HG03025 (cell line): ENCODE results near the gene HHAT.

Source experiments
- ATAC-seq: cut with Tn5 transposase; IDR thresholded peaks from one replicate; pipeline ENCODE4 v1.9.1; 2021; ENCODE audit warnings: mild to moderate bottlenecking, moderate library complexity; ENCODE audit not compliant: unreplicated experiment, low FRiP score

Gene HHAT

DNA sequence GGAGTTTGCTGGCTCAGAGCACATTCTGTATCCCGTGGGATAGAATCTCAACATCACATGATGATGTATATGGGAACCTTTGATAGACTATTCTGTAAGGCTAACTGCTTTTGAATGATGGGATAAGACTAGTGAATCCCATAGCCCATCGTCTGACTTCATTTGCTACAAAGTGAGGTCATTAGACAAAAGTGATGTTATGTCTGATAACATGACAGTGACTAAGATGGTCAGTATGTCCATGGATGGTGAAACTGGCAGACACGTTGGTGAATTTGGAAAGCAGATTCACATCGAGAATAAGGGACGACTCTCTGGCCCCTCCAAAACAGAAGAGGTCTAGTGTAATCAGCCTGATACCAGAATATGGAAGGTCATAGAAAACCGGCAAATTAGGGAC lies 108.4 kb downstream of the HHAT start:
- no peak for ATAC-seq

DNA sequence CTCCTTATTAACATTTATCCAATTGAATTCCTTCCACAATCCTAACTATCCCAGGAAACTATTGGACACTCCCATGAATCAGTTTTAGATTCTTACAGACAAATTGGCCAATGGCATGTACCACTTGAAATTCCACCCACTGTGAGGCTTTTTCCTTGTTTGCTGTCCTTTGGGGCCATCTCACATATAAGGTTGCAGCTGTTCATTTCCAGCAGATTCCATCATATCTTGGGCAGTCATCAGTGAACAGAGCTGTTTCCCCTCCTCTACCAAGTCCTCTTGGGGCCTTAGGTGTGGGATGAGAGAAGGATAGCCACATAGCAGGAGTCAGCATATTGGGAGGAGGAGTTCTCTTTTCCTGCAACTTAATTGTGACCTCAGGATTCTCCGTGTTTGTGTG lies 109.1 kb downstream of the HHAT start:
- no peak for ATAC-seq

DNA sequence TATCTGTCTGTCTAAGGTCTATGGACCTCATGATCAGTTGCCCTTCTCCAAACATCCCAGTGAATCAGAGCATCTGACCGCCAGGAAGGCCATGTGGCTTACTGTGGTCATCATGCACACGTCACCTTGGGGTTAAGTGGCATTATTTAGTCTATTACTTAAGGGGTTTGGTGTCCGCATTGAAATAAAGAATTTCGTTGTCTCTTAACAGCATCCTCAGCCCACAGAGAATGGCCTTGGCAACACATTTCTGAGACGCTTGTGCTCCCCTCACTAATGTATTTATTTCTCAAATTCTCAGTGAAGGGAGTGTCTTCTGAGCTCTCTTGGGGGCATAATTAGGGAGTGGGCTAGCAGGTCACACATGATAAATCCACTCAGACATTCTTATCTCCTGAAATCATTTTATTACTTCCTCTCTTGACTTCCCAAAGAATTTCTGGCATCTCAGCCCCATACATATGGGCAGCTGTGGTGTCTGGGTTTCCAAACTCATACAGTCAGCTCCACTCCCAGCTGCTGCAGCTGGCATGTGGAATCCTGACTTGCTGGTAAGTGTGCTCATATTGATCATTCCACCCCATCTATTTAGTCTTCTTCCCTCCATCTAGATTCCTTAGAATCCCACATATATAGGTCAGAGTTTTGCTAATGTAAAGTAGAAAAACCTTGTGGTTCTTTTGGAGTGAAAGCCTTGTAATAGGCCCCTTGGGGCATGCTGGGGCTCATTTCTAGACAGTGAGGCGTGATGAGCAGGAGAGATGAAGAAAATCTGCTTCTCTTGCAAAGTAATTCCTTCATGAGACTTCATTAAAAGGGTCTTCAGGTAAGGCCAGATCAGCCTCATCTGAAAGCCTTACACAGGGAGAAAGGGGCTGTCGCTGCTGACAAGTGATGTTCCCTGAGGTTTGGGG lies 110.5 kb downstream of the HHAT start:
- no peak for ATAC-seq

DNA sequence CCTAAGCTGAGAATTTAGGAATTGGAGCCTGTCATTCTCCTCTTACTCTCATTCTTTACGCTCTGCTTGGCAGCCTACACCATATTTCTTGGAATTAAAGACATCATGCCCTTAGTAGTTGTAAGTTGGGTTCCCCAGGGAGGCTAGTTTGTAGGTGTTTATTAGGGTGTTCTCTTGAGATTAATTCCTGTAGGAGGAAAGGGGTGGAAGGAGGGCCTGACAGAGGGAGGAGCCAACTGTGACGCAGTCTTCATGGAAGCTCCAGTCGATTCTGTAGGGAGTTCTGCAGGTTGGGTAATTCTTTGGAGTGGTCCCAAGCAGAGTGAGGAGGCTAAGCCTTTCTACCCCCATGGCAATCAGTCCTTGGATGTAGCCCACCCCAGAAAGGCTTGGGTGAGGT lies 111.4 kb downstream of the HHAT start:
- no peak for ATAC-seq

DNA sequence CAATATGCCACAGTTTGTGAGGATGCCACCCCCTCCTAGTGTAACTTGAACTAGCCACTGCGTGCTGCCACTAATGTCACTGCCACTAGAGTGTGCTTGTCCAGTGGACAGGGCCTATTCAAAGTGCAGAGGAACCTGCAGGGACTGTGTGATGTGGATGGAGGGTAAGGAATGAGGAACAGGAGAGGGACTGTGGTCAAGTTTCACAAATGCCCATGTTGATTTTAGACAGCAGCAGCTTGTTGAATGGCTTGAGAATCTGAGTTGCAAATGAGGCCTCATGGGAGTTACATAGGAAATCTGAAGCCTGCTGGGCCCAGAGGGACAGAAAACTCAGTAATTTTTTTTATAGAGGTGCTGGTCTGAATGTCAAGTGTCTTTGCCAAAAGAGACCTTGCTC lies 112.3 kb downstream of the HHAT start:
- ATAC-seq: no peak

DNA sequence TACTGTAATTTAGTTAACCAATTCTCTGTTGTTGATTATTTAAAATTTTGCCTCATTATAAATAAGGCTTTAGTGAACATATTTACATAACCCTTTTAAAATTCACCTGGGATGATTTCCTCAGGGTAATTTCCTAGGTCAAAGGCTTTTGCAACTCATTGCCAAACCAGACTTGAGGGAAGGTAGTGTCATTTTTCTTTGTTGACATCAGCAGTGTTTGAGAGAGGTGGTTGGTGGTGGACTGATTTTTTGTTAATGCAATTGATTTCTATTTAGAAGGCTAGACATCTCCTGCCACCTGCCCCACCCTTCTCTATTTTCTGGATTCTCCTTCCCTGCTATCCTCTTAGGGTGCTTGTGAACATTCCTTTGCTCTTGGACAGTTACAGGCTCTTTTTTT lies 116.8 kb downstream of the HHAT start:
- no peak for ATAC-seq

DNA sequence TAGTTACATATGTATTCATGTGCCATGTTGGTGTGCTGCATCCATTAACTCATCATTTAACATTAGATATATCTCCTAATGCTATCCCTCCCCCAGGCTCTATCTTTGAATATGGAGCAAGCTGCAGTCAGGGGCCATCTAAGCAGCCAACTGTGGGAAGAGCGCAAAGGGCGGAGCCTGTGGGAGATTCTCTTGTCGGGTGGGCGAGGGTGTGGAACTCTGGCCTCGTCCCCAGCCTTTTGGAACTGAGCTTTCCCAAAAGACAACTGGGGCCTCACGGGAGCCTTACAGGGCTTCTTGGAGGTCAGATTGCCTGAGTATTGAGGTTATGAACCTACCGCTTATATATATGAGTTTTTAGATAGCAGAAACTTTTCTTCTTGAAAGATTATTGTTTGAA lies 117.2 kb downstream of the HHAT start:
- no peak for ATAC-seq

DNA sequence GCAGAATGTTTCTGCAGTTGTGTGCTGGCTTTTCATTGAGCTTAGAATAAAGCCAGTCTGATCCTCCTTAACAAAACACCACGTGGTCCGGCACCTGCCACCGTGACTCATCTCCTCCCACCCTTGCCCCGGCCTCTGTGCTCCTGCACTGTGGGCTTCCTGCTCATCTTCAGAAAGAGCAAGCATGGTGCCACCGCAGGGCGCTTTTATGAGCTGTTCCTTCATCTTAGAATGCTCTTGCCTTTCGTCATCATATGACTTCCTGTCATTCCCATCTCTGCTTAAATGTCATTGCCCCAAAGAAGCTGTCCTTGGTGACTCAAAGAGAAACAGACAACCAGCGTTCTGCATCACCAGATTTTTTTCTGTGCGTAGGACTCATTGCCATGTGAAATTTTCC lies 117.8 kb downstream of the HHAT start:
- no peak for ATAC-seq

DNA sequence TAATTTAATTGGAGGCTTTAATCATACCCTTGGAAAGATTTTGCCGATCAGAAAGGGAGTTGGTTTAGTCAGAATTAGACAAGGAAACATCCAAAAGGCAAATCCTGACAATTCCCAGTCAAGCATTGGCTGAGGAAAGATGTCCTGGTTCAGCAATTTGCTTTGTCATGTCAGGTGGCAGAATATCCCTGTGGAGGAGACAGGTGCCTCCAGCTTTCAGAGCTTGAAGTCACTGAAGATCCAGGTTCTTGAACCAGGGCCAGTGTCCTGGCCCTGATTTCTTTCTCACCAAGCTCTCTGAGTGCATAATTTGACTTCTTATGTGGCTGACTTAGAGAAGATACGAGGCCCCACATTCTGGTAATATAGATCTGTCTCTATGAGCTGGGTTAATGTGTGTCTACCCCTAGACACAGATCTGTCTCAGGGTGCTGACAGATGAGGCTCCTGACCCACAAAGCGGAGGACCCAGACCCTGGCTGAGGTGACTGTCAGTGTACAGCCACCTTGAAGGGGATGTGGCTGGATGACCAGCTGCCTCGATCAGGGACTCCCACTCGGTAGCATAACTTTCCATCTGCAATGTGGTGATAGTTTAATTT lies 118.9 kb downstream of the HHAT start:
- no peak for ATAC-seq

DNA sequence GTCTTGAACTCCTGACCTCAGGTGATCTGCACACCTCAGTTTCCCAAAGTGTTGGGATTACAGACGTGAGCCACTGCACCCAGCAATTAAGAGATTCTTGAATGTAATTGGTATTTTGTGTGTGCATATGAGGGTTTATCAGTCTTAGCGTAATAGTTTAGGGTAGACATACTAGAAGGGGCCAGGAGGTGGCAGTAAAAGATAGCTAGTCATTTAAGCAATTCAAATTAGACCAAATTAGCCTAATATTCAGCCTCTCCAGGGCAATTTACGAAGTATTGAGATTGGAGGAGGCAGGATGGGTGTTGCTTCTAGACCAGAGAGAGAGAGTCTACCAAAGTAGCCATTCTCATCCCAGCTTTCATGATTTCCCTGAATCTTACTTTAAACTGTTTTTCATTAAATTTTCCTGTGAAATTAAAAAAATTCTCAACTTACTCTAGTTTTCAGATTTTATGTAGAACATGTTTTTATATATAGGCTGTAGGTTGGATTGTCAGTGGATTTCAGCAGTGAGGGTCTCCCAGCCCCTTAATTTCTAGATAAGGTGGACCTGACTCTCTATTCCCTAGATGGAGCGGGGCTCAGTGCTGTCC lies 119.7 kb downstream of the HHAT start:
- no peak for ATAC-seq

DNA sequence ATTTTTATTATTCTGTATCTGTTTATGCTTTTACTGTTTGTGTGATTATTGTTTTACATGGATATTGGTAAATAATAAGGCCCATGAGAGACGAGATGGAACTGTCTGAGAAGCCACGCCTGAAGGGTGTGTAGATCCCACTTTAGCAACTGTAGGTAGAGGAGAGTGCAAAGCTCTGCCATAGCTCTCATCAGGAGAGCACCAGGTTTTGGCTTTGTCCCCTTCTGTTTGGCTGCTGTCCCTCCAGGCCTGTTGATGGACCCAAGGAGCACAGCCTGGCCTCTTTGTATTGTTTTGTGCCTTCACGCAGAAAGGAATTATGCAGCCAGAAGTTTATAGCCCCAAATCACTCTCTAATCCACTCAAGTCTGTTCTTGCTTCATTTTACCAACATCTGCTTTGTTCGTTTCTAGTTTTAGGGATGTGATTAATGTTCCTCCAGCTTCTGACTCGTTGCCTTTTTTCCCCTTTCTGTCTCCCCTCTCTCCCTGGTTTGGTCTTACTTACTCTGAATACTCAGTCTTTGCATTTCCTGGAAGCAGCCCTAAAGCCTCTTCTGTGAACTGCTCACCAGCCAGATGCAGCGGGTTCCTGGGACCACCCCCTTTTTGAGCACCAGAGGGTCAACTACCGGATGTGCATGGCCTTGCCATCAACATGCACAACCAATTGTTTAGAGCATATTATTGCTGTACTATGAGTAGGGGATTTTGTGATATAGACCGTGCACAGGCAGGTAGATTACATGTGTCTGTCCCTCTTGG lies 127.3 kb downstream of the HHAT start:
- no peak for ATAC-seq

DNA sequence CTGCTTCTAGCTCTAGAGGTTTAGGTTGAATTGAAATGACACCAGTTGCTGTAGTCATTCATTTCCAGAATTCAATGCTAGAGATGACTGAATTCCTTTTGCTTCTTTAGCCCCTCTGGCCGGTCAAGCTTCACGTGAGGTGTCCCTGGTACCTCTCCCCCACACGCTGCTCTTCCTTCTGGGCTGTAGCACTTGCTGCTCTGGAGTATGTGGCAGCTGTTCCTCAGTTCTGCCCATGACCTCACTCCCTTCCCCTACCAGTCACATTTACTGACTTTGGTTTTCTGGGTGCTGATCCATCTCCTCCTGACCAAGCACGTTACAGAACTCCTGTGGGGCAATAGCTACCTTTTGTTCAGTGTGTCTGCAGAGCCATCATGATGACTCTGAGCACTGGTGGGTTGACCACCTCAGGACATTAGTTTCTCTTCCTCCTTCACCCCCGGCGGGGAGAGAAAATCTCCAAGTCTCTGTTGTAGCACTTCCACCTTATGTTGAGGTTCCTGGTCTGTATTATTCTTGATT lies 128.1 kb downstream of the HHAT start:
- no peak for ATAC-seq

DNA sequence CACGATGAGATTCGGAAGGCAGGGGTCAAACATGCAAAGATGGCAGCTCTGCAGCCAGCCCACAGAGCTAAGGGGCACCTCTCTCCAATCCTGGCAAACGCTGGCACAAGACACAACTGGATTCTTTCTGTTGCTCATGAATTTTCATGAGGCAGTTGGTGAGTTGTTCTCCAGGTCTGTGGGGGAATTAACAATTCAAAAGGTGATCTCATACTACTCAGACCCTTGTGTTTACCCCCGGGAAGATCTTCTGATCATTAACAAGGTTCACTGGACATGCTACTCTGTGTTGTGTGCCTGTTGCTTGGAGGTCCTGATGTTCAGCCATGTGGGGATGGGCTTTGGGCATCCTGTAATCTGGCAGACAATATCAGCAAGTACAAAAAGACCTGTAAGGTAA lies 128.9 kb downstream of the HHAT start:
- ATAC-seq: no peak

DNA sequence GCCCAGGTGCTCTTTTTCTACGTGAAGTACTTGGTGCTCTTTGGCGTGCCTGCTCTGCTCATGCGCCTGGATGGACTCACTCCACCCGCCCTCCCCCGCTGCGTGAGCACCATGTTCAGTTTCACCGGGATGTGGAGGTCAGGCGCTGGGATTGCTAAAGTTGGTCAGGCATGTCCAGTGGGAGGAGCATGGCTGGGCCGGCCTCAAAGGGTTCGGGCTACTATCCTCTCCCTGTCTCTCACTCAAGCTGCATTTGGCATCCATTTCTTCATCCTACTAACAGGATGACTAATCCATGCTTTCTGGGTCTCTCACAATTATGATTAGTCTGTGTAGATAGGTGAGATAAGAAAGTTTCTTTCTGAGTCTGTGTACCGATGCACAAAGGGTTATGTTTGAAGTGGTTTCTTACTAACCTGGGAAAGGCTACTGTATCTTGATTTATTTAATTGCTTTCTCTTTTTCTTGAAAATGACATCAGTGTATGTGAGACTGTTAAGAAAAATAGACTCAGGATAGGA lies 135.9 kb downstream of the HHAT start:
- ATAC-seq: no peak

DNA sequence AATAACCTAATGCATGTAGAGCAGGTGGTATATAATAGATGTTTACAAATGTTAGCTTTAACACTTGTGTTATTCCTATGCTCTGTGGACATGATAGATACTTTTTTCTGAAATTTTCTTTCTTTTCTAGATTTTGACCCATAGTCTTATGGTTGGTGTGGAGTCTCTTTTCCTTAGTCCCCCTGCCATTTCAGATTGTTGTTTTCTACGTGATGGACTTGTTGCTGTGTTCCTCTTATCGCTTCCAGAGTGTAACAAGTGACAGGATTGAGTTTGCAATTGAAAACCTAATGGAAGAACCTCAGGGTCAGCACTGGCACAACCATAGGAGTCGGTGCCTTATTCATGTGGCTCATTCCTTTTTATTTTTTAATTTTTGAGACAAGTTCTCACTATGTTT lies 136.4 kb downstream of the HHAT start:
- ATAC-seq: no peak

DNA sequence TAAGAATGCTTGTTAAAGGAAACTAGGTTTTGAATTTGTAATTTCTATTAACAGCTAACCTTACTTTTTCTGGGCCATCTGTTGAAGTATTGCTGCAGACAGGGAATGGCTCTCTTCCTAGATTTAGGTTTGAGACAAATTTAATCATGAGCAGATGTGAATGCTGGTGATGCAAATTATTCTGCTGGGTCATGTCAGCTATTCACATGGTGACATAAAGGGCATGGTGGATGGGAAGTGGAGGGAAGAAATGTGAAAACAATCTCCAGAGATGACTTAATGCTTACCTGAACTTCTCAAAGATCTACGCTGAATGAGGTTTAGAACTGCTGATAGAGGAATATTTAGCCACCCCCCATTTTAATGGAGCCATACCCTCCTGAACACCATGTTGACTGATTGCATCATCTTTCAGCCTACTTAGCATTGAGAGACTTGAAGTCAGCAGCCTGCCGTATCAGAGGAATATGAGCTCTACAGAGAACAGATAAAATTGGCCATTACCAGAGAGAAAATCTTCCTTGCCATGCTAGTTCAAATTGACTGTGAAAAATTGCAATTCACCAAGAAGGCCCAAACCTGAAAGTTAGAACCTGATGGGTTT lies 138.8 kb downstream of the HHAT start:
- no peak for ATAC-seq

DNA sequence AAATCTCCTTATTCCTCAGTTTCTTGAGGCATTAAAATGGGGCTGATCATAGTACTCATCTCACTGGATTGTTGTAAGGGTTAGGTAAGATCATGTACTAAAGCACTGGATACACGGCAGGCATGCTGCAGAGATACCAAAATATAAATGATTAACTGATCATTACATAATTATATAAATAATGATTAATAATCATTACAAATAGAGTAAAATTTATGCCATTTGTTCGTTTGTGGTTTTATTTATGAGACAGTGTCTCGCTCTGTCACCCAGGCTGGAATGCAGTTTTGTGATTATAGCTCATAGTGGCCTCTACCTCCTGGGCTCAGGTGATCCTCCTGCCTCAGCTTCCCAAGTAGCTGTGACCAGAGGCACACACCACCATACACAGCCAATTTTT lies 140.7 kb downstream of the HHAT start:
- ATAC-seq: no peak

DNA sequence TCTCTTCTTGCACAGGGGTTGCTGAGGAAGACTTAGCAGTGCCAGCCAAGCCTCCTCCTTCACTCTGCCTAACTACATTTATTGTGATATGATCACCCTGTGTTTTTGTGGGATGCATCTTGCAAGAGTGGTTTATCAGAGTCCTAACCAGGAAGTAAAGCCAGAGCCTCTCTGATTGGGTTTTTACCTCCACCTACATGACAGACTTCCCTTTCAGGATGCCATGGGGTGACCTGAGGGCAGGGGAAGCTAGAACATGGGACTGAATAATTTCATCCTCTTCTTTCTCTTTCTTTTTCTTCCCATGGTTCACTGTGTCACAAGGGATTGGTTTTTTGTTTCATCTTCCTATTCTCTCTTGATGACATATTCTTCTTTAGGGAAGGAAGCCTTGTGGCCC lies 146.6 kb downstream of the HHAT start:
- no peak for ATAC-seq

DNA sequence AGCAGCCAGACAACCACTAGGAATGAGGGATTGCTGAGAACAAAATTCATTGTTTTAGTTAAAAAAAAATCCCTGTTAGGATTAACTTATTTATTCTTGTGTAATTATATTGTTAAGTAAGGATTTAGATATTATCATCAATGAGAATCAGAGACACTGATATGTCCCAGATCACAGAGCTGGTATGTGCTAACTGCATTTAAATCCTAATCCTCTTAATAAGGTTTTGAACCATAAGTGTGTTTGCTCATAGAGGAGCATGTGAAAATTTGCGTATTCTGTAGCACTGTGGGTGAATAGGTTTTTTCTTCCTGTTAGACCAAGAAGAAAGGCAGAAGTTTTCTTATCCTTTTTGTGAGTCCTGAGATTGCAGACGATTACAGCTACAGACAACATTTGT lies 147.1 kb downstream of the HHAT start:
- no peak for ATAC-seq

DNA sequence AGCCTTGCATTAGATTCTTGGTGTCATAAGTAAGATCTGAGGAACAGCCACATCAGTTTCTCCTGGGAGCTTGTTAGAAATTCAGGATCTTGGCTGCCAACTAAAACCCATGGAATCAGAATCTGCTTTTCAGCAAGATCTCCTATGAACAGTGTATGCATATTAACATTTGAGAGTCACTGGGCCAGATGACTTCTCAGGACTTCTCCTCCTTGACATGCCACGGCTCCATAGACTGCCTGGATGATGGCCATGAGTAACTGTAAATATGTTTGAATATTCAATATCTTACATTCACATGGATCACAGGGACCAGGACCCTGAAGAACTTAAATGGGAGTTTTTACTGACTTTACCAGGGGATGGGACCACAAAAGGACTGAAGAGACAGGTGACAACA lies 148.0 kb downstream of the HHAT start:
- ATAC-seq: no peak
